Measurements from ENCODE around the gene KLK3.

KLK3 gene

DNA sequence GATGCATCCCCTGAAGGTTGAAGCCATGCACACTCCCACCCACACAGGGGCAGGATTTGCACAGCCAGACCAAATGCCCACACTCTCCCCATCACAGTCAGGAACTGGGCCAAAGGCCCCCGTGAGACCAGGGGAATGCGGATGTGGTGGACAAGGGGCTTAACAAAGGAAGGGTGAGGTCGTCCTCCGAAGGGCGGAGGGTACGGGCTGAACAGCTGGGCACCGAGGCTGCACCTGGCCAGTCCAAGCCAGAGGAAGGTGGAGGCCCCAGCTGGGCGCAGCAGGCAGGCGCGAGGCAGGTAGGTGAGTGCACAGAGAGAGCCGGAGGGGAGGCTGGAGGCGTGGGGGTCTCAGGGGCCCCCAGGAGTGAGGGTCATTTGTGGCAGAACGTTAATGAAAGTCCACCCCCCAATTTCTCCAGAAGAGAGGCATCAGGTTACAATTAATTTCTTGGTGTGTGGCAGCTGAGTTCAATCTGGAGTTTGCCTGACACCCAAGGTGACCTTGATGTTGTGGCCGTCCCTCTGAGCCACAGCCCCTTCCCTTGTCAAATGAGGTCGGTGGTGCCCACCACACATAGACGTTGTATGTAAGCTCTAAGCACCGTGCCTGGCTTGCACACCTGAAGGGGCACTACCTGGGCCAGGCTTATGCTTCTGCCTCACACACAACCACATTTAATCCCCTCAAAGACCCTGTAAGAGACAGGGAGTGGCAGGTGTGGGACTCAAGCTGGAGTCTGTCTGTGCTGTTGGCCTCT, 24.3 kb upstream of the KLK3 start:
- in situ Hi-C loops (cut with HindIII; ENCODE audit: low sequenced_read_pairs): no loop called here

DNA sequence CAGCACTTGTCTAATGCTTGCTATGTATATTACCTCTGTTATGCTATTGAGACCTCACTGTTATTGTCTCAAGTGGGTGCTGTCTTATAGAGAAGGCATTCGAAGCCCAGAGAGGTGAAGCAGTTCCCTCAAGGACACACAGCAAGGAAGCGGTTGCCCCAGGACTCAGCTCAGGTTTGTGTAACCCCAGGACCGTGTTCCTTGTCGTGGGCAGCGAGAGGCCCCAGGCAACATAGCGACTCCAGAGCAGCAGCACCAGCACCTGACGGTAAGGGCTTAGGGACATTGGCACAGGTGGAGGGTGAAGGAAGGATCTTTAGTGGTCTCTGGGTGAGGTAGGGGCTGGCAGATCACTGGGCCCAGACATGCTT, 23.7 kb upstream of the KLK3 start:
- in situ Hi-C loops (cut with HindIII; ENCODE audit: low sequenced_read_pairs): no loop called here

DNA sequence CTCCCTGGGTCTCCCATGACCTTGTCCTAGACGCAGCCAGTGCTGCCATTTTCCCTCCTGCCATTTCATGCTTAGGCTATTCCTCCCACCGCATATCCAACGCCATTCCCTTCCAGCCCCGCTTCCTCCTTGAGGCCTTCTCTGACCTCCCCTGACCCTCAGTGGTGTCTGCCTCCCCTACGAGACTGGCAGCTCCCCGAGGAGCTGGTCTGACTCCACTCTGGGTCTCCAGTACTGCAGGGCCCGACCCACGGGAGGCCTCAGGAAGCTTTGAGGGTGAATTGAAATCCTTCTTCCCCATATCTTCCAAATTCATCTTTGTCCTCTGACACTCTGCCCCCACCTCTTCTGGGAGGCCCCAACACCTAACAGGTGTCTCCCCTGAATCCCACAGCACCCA, 22.0 kb upstream of the KLK3 start:
- in situ Hi-C loops (cut with HindIII; ENCODE audit: low sequenced_read_pairs): no loop called here

DNA sequence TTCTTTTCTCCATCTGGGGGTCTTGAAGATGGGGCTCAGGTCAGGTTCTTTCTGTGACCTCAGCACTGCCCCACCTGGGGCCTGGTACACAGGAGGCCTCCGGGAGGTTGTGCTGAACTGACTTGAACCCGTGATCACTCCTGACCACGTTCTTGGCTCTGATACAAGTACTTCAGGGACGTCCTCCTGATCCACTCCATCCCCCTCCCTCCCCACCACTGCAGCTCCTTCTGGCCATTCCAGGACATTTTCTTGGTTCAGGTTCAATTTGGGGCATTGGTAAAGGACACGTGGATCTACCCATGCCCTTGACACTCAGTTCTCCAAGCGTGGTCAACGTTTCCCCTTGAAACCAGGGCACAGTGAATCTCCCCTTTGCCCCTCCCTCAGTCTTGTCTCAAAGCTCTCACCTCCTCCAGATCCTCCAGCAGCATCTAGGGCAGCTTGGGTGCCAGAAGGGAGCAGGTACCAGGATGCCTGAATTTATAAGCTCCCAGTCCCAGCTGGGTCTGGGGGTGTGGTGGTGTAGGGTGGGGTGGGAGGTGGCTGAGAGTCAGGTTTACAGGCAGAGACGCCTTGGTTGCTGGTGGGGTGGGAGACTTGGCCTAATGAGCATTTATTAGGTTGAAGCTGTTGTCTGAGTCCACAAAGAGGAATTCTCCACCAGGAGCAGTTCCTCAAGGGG, 21.5 kb upstream of the KLK3 start, which contains the start of gene KLK15:
Gene KLK15, minus strand, starts transcription at position 458 of the 685 bp plus-strand sequence. CDS start 2,082 bp downstream, outside the sequence.
- in situ Hi-C loops (cut with HindIII; ENCODE audit: low sequenced_read_pairs): no loop called here

DNA sequence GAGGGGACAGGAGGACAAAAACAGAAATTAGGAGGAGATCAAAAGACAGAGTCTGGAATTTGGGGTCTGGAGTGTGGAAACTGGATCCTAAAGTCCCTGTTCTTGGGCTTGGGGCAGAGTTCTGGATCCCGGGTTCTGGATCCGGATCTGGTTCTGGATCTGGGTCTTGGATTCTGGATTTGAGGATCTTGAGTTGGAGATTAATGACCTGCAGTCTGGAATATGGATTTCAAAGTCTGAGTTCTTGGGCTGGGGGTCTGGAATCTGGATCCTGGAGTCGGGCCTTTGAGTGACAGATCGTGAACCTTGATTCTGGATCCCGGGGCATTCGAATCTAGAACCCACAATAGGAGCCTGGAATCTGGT, 20.9 kb upstream of the KLK3 start:
- in situ Hi-C loops (cut with HindIII; ENCODE audit: low sequenced_read_pairs): no loop called here

DNA sequence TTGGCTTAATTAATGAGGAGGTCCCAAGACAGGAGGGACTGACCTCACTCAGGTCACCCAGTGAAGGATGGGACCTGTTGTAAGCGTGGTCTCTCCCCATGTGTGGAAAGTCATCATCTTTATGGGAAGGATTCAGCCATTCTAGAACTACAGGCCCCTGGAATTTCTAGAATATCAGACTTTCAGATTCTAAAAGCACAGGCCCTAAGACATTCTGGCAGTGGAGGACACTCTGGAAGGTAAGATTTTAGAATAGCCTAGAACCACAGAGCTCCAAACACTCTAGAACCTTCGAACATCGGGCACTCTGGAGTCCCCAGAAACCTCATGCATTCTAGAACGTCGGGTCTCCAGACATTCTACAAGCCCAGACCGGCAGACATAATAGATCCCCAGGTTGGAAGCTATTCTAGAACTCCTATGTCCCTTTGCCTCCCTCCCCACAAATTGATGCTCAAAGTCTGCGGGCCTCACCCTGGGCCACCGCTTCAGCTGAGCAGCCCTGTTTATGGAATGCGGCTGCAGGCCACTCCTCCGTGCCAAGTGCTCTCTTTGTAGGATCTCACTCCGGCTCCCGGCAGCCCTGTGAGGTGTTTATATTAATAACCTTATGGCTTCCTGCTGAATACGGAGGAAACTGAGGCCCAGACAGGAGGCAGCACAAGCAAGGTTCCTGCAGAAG, 19.5 kb upstream of the KLK3 start:
- in situ Hi-C loops (cut with HindIII; ENCODE audit: low sequenced_read_pairs): no loop called here

DNA sequence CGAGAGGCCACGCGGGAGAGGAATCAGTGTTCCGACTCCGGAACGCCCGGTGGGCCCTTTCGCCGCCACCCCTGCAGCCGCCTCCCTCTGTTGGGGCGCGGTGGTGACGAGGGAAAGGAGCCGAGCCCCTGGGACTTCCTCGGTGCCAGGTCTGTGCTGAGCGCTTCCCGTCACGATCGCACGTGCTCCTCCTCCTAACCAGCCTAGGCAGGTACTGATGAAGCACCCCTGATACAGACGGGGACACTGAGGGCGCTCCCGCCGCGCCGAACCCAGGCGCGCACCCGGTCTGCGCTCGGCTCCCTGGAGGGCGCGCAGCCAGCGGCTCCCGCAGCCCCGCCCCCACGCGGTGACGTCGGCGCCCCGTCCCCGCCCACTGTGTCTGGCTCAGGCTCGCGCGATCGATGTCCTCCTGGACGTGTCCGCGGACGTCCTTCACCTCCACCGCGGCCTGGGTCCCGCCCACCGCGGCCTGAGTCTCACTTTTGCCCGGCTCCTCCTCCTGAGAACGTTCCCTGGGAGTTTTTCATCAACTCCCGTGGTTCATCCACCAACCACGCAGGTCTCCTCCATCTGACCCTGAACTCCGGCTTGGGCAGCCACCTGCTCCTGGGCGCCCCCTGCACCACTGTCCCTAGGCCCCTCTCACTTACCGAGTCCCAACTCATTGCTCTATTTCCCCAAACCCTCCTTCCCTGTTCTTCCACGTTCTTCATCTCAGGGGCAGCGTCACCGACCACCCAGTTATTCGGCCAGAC, 18.8 kb upstream of the KLK3 start:
- in situ Hi-C loops (cut with HindIII; ENCODE audit: low sequenced_read_pairs): no loop called here

DNA sequence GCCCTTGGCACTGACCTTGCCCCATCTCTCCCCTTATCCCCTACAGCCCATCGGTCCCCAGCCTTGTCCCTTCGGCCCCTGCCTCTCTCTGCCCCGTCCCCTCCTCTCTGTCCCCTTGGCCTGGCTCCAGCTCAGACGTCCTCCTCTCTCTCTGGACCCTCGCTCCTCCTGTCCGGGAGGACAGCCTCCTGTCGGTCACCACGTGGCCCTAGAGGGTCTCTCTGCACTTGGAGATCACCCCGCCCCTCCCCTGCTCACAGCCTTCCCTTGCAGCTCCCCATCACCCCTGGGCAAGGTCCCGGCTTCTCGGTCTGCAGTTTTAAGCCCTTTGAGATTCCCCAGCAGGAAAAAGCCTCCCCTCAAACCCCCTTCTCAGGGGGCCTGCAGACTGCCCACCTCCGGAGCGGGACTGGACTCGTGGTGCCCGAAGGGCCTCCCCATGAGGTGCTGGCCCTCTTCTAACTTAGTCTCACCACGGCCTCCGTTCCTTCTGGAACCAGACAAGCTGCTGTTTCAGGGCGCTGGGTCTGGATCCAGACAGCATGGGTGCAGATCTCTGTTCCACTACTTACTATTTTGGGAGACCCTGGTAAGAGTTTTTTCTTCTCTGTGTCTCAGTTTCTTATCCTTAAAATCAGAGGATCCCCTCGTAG, 18.0 kb upstream of the KLK3 start:
- in situ Hi-C loops (cut with HindIII; ENCODE audit: low sequenced_read_pairs): no loop called here

DNA sequence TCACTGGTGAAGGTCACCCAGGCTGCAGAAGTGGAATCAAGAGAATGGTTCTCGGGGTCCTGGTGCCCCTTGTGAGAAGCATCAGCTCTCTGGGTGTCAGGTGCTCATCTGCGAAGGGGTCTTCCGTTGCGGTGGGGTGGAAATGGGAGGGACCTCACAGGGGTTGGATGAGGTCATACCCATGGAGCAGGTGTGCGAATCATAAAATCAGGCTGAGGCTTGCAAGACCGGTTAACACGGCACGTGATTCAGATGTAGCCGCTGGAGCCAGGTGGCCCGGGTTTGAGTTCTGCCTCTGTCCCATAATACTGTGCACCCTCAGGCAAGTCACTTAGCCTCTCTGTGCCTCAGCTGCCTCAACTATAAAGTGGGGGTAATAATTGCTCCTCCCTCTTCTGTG, 17.4 kb upstream of the KLK3 start:
- in situ Hi-C loops (cut with HindIII; ENCODE audit: low sequenced_read_pairs): no loop called here

DNA sequence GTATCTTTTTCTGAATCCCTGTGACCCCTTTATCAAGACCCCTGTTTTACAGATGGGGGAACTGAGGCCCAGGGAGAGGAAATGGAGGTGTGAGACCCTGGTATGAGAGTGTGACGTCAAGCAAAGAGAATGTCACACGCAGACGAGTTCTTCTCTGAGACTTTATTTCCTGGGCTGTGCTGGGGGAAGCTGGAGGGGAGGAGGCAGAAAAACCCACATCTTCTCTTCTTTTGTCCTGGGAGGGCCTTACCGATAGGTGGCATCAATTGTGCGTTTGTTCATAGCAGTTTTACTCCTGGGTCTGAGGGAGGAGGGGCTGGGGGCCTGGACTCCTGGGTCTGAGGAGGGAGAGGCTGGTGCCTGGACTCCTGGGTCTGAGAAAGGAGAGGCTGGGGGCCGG, 16.5 kb upstream of the KLK3 start:
- in situ Hi-C loops (cut with HindIII; ENCODE audit: low sequenced_read_pairs): no loop called here

DNA sequence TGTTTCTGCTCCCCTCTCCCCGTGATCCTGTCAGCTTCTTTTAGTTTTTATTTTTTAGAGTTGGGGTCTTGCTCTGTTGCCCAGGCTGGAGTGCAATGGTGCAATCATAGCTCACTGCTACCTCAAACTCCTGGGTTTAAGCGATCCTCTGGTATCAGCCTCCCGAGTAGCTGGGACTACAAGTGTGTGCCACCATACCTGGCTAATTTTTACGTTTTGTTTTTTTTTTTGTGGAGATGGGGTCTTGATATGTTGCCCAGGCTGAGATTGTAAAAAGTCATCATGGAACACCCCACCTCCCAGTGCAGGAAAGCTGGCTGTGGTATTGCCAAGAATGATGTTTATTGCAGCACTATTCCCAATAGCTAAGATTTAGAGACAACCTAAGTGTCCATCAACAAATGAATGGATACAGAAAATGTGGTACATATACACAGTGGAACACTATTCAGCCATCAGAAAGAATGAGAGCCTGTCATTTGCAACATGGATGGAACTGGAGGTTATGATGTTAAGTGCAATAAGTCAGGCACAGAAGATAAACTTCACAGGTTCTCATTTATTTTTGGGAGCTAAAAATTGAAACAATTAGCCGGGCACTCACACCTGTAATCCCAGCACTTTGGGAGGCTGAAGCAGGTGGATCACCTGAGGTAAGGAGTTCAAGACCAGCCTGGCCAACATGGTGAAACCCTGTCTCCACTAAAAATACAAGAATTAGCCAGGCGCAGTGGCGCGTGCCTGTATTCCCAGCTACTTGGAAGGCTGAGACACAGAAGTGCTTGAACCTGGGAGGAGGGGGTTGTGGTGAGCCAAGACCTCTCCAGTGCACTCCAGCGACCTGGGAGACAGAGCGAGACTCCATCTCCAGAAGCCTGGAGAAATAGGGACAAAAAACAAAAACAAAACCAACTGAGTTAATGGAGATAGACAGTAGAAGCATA, 14.7 kb upstream of the KLK3 start:
- in situ Hi-C loops (cut with HindIII; ENCODE audit: low sequenced_read_pairs): no loop called here

DNA sequence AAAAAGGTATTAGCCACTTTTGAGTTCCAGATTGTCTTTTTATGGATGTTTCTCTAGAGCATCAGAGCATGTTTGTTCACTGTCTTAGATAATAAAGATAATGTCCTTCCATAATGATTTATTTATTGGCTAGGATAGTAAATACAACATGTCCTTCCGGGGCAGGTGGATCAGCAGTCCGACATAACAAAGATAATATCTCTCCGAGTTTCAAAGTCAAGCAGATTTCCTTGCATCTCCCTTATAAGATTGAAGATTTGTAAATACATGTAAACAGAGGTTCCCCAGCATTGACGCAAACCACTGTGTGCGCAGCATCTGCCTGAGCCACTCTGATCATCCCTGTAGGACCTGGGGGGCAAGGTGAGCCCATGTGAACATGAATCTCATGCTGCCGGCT, 12.6 kb upstream of the KLK3 start:
- in situ Hi-C loops (cut with HindIII; ENCODE audit: low sequenced_read_pairs): no loop called here

DNA sequence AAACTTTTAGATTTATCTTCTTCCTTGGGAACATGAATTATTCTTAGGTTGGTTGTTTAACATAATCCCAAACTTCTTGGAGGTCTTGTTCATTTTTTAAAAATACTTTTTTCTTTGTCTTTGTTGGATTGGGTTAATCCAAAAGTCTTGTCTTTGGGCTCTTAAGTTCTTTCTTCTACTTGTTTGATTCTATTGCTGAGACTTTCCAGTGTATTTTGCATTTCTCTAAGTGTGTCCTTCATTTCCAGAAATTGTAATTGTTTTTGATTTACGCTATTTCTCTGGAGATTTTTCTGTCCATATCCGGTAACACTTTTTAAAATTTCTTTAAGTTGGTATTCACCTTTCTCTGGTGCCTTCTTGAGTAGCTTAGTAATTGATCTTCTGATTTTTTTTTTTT, 11.5 kb upstream of the KLK3 start:
- in situ Hi-C loops (cut with HindIII; ENCODE audit: low sequenced_read_pairs): no loop called here

DNA sequence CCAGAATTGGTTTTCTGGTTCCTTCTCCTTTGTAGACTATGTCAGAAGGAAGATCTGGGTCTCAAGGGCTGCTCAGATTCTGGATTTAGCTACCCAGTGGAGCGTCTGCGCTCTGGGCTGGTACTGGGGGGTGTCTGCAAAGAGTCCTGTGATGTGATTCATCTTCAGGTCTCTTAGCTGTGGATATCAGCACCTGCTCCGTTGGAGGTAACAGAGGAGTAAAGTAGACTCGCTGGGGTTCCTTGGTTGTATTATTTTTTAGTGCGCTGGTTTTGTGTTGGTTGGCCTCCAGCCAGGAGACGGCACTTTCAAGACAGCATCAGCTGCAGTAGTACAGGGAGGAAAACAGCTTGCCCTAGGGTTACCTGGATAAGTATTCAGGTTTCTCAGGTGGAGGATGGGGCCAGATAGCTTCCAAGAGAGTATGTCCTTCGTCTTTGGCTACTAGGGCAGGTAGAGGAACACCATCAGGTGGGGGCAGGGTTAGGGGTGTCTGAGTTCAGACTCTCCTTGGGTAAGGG, 11.0 kb upstream of the KLK3 start:
- in situ Hi-C loops (cut with HindIII; ENCODE audit: low sequenced_read_pairs): no loop called here

DNA sequence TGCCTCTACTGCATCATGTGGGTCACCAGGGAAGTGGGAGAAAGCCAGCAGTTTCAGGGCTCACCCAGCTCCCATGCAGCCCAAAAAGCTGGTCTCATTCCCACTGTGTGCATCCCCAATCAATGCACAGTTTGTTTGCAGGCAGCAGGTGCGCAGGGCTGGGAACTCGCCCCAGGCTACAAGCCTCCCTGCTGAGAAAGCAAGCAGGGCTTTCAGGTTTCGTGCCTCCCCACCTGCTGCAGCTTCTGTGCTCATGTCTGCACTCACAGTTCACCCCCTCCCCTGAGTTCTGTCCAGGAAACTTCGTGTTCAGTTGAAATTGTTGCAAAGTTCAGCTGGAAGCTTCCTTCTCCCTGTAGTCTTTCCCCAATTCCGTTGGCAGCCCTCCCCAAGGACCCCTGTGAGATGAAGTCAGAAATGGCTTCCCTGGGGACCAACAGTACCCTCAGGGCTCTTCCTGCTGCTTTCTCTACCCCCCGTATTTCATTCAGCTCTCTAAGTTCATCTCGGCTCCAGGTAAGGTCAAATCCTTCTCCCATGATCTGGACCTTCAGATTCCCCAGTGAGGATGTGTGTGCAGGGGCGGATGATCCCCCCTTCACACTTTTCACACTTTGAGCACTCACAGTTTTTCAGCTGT, 10.3 kb upstream of the KLK3 start:
- in situ Hi-C loops (cut with HindIII; ENCODE audit: low sequenced_read_pairs): no loop called here

DNA sequence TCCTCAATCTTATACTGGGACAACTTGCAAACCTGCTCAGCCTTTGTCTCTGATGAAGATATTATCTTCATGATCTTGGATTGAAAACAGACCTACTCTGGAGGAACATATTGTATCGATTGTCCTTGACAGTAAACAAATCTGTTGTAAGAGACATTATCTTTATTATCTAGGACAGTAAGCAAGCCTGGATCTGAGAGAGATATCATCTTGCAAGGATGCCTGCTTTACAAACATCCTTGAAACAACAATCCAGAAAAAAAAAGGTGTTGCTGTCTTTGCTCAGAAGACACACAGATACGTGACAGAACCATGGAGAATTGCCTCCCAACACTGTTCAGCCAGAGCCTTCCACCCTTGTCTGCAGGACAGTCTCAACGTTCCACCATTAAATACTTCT, 4.0 kb upstream of the KLK3 start:
- in situ Hi-C loops (cut with HindIII; ENCODE audit: low sequenced_read_pairs): no loop called here

DNA sequence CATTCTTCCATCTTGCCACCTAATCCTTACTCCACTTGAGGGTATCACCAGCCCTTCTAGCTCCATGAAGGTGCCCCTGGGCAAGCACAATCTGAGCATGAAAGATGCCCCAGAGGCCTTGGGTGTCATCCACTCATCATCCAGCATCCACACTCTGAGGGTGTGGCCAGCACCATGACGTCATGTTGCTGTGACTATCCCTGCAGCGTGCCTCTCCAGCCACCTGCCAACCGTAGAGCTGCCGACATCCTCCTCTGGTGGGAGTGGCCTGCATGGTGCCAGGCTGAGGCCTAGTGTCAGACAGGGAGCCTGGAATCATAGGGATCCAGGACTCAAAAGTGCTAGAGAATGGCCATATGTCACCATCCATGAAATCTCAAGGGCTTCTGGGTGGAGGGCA, 3.1 kb upstream of the KLK3 start:
- in situ Hi-C loops (cut with HindIII; ENCODE audit: low sequenced_read_pairs): no loop called here

DNA sequence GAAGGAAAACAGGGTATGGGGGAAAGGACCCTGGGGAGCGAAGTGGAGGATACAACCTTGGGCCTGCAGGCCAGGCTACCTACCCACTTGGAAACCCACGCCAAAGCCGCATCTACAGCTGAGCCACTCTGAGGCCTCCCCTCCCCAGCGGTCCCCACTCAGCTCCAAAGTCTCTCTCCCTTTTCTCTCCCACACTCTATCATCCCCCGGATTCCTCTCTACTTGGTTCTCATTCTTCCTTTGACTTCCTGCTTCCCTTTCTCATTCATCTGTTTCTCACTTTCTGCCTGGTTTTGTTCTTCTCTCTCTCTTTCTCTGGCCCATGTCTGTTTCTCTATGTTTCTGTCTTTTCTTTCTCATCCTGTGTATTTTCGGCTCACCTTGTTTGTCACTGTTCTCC, 2.7 kb downstream of the KLK3 start:
- in situ Hi-C loops (cut with HindIII; ENCODE audit: low sequenced_read_pairs): no loop called here

DNA sequence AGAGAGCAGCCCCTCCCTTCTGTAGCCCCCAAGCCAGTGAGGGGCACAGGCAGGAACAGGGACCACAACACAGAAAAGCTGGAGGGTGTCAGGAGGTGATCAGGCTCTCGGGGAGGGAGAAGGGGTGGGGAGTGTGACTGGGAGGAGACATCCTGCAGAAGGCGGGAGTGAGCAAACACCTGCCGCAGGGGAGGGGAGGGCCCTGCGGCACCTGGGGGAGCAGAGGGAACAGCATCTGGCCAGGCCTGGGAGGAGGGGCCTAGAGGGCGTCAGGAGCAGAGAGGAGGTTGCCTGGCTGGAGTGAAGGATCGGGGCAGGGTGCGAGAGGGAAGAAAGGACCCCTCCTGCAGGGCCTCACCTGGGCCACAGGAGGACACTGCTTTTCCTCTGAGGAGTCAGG, 4.2 kb downstream of the KLK3 start:
- in situ Hi-C loops (cut with HindIII; ENCODE audit: low sequenced_read_pairs): no loop called here

Measured in endothelial cell of hepatic sinusoid (primary cell).